ENCODE measurements around the gene GTF2H2C. TPM values are rescaled to one million over a fixed set of nuclear protein-coding genes. Genes with fewer than 3 reads are reported as not detected.
"Not testable (repeated sequence)": the region's sequence is repeated elsewhere in the genome, so short reads cannot be mapped to it uniquely, and the experiment has no call there.

Gene GTF2H2C
- total RNA-seq, 1 donor from 2014 or later = 40.7 TPM

DNA sequence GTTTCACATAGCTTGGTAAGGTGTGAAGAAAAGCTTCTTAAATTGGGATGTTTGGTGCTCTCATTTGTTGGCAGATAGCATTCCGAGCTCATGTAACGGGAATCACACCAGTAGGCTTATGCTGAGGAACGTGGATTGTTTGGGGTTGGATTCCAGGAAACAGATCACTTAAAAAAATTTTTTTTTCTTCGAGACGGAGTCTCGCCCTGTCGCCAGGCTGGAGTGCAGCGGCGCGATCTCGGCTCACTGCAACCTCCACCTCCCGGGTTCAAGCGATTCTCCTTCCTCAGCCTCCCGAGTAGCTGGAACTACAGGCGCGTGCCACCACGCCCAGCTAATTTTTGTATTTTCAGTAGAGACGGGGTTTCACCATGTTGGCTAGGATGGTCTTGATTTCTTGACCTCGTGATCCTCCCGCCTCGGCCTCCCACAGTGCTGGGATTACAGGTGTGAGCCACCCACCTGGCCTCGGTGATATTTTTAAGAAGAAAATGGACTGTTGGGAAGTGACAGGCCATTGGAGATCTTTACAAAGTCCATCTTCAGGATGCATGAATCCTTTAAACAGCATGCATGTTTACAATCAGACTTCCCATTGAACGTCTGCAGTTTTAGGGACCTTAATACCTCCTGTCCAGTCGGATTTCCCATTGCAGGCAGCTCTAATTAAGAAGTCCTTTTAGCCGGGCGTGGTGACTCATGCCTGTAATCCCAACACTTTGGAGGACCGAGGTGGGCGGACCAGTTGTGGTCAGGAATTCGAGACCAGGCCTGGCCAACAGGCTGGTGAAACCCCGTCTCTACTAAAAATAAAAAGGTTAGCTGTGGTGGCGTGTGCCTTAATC is 818 bp downstream of the GTF2H2C start:
- DNase-seq (ENCODE audit: extremely low spot score, unreplicated experiment); H3K27ac Mint-ChIP-seq; H3K27me3 Mint-ChIP-seq; H3K4me1 Mint-ChIP-seq (ENCODE audit: unreplicated experiment); H3K9me3 Mint-ChIP-seq; H3K36me3 Mint-ChIP-seq: not testable (repeated sequence)
- H3K4me3 Mint-ChIP-seq = peak overlapping the region; percentile 68

DNA sequence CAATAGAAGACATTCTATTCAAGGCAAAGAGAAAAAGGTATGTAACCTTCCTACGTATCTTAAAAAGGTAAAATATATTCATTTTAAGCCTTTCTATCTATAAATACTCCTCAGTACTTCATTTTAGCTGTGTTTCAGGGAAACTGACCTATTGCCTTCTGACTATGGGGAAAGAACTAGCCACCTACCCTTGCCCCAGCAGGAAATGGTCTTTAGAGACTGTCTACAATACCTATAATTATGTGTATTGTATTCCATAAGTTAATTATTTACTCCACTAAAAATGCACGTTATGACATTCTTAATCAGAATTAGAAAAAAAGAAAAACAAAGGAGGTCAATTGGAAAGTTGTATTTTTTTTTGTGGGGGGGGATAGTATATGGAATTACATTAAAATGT is 6.2 kb downstream of the GTF2H2C start:
- not testable (repeated sequence) for H3K4me3 Mint-ChIP-seq, H3K27me3 Mint-ChIP-seq

DNA sequence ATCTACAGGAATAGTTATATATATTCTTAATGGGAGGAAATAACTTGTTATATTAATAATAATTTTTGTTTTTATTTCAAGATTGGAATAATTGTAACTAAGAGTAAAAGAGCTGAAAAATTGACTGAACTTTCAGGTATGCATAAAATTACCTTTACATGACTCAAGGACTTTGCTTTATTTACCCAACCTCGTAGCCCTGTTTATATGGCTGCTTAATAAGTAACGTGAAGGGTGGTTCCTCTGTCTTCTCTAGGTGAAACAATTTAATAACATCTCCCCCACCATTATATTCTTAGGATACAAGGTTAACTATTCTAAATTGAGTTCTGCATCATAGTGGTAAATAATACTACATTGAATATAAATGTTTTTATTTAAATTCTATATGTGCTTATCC is 8.1 kb downstream of the GTF2H2C start:
- H3K9me3 Mint-ChIP-seq; DNase-seq (ENCODE audit: extremely low spot score, unreplicated experiment); H3K27me3 Mint-ChIP-seq; H3K36me3 Mint-ChIP-seq; H3K4me3 Mint-ChIP-seq; H3K27ac Mint-ChIP-seq; H3K4me1 Mint-ChIP-seq (ENCODE audit: unreplicated experiment): not testable (repeated sequence)

More for the DNA sequence above, 6.2 kb downstream of the GTF2H2C start:
- not testable (repeated sequence) for H3K4me1 Mint-ChIP-seq (ENCODE audit: unreplicated experiment); DNase-seq (ENCODE audit: extremely low spot score, unreplicated experiment); H3K27ac Mint-ChIP-seq; H3K9me3 Mint-ChIP-seq; H3K36me3 Mint-ChIP-seq

DNA sequence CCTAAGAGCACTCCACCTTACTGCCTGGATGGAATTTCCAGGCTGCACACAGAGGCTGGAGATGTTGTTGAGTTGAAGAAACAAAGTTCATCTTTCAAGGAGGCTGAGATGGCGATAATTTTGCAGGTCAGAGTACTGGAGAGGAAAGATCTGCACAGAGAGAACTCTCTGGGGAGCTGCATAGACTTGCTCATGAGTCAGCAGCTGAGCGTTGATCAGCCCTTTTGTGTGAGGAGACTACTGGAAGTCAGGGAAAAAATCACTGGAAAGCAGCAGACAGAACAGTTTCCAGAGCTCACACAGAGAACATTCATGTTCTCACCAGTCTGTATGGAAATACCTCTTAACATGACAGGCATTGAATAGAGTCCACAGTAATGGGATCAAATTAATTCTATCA is 23.4 kb downstream of the GTF2H2C start:
- H3K4me1 Mint-ChIP-seq (ENCODE audit: unreplicated experiment); DNase-seq (ENCODE audit: extremely low spot score, unreplicated experiment); H3K27me3 Mint-ChIP-seq; H3K4me3 Mint-ChIP-seq; H3K27ac Mint-ChIP-seq; H3K9me3 Mint-ChIP-seq; H3K36me3 Mint-ChIP-seq: not testable (repeated sequence)

DNA sequence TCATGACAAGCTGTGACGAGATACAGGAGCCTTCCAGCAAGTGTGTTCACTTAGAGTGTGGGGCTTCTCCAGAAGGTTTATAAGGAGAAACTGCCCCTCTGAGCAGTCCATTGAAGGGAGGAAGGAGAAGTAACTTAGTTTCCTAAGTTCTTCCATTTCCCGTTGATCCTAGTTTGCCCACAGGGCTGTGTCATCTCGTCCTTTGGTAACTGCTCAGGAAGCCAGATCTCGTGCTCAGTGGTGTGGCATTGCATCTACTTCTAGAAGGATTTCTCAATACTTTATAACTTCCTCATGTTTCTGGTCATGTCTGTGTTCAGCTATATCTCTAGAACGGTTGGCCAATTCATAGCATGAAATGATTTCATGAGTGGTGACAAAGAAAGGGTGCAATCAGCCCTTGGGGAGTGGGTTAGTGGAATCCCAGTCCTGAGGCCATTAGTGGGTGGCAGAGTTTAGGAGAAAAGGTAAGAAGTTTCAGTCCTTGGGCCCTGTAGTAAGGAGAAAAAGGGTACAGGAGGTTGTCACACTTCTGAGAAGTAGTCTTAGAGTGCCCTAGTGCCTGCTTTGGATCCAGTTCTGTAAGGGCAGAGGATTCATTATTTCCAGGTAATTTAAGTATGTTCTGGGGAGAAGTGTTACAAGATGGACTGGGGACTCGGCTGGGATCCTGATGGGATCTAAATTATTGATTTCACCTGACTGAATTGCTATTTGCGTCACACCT is 36.3 kb downstream of the GTF2H2C start:
- H3K9me3 Mint-ChIP-seq; H3K4me3 Mint-ChIP-seq; H3K4me1 Mint-ChIP-seq (ENCODE audit: unreplicated experiment); H3K36me3 Mint-ChIP-seq; H3K27ac Mint-ChIP-seq; H3K27me3 Mint-ChIP-seq; DNase-seq (ENCODE audit: extremely low spot score, unreplicated experiment): not testable (repeated sequence)

DNA sequence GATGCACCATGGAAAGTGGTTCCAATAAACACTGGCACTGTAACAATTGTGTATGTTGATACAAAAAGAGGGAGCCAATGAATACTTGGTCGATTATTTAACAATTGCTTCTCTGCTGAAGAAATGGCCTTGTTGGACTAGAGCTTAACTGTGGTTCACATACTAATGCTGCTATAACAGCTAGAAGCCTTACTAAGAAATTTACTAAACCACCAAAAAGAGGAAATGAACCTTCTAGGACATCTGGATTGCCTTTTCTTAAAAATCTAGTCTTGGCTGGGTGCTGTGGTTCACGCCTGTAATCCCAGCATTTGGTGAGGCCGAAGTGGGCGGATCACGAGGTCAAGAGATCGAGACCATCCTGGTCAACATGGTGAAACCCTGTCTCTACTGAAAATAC is 42.0 kb downstream of the GTF2H2C start:
- not testable (repeated sequence) for H3K4me3 Mint-ChIP-seq; H3K4me1 Mint-ChIP-seq (ENCODE audit: unreplicated experiment)

DNA sequence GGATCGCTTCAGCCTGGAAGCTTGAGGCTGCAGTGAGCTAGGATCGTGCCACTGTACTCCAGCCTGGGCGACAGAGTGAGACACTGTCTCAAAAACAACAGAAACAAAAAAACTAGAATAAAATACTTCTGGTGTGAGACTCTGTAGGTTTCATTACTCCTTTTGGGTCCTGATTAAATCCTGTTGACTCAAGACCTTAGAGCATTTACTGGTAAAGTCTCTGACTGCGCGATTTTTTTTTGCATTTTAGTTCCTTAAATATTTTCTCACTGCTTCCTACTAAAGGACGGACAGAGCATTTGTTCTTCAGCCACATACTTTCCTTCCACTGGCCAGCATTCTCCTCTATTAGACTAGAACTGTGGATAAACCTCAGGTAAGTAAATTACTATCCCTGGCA is 46.8 kb downstream of the GTF2H2C start:
- H3K27me3 Mint-ChIP-seq; DNase-seq (ENCODE audit: extremely low spot score, unreplicated experiment); H3K4me3 Mint-ChIP-seq; H3K36me3 Mint-ChIP-seq; H3K27ac Mint-ChIP-seq; H3K9me3 Mint-ChIP-seq; H3K4me1 Mint-ChIP-seq (ENCODE audit: unreplicated experiment): not testable (repeated sequence)

More for the DNA sequence above, 42.0 kb downstream of the GTF2H2C start:
- DNase-seq (ENCODE audit: extremely low spot score, unreplicated experiment); H3K27me3 Mint-ChIP-seq; H3K27ac Mint-ChIP-seq; H3K36me3 Mint-ChIP-seq; H3K9me3 Mint-ChIP-seq: not testable (repeated sequence)

DNA sequence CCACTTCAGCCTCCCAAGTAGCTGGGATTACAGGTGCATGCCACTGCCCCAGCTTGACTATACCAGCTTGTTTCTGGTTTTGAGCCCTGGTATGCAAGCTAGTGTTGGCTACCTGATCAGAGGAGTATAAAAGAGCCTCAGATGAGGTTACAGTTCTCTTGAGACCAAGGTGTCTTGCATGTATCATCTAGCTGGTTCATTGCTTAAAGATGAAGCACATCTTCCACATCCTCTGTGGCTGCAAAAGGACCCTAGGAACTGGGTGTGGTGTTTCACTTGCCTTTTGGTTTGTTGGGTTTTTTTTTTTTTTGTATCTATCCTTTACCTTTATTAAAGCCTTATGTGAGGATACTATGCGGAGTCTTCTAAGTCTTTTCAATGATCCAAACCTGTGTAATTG is 47.8 kb downstream of the GTF2H2C start:
- H3K4me3 Mint-ChIP-seq; H3K36me3 Mint-ChIP-seq; H3K4me1 Mint-ChIP-seq (ENCODE audit: unreplicated experiment); H3K27me3 Mint-ChIP-seq; H3K9me3 Mint-ChIP-seq; H3K27ac Mint-ChIP-seq; DNase-seq (ENCODE audit: extremely low spot score, unreplicated experiment): not testable (repeated sequence)

DNA sequence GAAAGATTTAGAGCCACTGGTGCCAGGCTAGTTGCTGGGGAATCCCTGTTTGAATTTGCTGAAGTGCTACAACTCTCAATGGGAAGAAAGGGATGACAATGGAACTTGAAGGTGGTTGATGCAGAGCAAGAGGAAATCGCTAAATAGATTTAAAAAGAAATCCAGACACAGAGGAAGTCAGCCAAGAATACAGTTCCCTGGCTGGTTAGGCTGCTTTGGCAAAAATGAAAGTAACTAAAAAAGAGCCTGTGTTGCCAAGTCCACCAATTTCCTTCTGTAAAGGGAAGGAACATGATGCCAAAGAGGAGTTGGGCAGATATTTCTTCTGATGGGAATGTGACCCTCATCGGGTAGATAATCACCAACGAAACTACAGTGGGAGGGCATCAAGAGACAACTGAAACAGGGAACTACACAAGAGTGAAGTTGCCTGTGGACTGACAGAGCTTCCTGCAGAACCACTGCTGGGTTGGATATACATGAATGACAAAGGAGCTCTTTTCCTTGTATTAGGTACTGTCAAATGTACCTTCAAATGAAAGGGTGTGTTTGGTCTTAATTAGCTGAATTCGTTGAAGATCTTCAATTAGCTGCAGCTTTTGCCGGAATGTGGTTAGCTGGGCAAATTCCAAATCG is 49.0 kb downstream of the GTF2H2C start:
- not testable (repeated sequence) for H3K27me3 Mint-ChIP-seq; H3K4me1 Mint-ChIP-seq (ENCODE audit: unreplicated experiment); DNase-seq (ENCODE audit: extremely low spot score, unreplicated experiment); H3K9me3 Mint-ChIP-seq; H3K36me3 Mint-ChIP-seq; H3K4me3 Mint-ChIP-seq; H3K27ac Mint-ChIP-seq

DNA sequence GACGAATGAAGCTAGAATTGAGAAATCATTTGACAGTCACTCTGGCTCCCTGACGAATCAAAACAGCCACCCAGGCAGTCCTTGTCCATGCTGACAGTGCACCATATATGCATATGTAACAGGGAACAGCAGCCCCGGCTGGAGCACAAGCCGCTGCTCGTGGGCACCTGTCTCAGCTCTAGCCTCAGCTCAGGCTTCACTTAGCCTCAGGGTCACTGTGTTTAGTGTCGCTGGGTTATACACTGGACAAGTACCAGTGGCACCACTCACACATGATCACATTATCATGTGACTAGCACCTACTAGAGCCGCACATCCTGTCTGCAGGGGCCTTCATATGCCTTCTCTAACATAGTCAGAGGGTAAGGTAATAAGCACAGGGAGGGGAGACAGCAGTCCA is 54.9 kb downstream of the GTF2H2C start:
- not testable (repeated sequence) for H3K27ac Mint-ChIP-seq; H3K9me3 Mint-ChIP-seq; H3K27me3 Mint-ChIP-seq; H3K4me1 Mint-ChIP-seq (ENCODE audit: unreplicated experiment); DNase-seq (ENCODE audit: extremely low spot score, unreplicated experiment); H3K36me3 Mint-ChIP-seq; H3K4me3 Mint-ChIP-seq

DNA sequence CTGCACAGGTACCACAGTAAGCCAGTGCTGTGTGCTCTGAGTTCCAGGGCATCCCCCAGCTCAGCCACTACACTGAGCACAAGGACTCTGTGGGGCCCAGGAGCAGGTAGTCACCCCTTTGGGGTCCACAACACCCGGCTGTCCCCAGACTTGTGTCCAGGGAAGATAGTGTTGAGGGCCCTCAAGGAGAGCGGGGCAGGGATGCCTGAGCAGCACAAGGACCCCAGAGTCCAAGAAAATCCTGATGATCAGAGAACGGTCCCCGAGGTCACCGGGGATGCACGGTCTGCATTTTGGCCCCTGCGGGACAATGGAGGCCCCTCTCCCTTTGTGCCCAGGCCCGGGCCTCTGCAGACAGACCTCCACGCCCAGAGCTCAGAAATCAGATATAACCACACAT is 71.9 kb downstream of the GTF2H2C start:
- H3K9me3 Mint-ChIP-seq; H3K4me3 Mint-ChIP-seq; H3K36me3 Mint-ChIP-seq; H3K27ac Mint-ChIP-seq; DNase-seq (ENCODE audit: extremely low spot score, unreplicated experiment); H3K27me3 Mint-ChIP-seq; H3K4me1 Mint-ChIP-seq (ENCODE audit: unreplicated experiment): not testable (repeated sequence)

Data from type B pancreatic cell (in vitro differentiated cells).